HCT116 (cell line): Measurements from ENCODE around the gene BRS3. TPM values are rescaled to one million over a fixed set of nuclear protein-coding genes. Genes with fewer than 3 reads are reported as not detected.

Experiments
- ATAC-seq: fragments of 200-7000 bp; cut with Tn5 transposase; 2 replicates; pipeline ENCODE4 v1.9.1; 2020; ENCODE audit warnings: mild to moderate bottlenecking, moderate library complexity
- BruUV-seq: library from RNA; stranded (reverse); fragments of 400-500 nt; replicated peaks from 2 replicates; lab custom pipeline; 2021; lab: Mats Ljungman, UMichigan
- CTCF ChIA-PET: fragments of 300-600 bp; sonication (Branson Sonifier 250); formaldehyde crosslinking; loops from one replicate; lab custom pipeline; 2021; ENCODE audit warnings: antibody characterized with exemption; lab: Charles Lee
- POLR2A ChIA-PET: fragments of 300-600, 350-600 bp; sonication (Branson Sonifier 250); formaldehyde crosslinking; loops from one replicate; lab custom pipeline; 2021; ENCODE audit warnings: antibody characterized with exemption; lab: Charles Lee
- RAD21 ChIA-PET, 2 experiments: fragments of 300-600 bp; sonication (Branson Sonifier 250); formaldehyde crosslinking; loops; one replicate each; lab custom pipeline; 2023; ENCODE audit warnings: low total read pairs in 2 of 2; ENCODE audit not compliant: uncharacterized antibody in 2 of 2, unreplicated experiment in 2 of 2, low non-redundant PET in 1 of 2; lab: Charles Lee
- DNase-seq: peaks from one replicate; pipeline ENCODE4 v3.0.0-alpha.2; 2010; ENCODE audit warnings: low read depth, low spot score
- H2AFZ ChIP-seq: fragments of 200-600 bp; shearing (Covaris generic), sonication (generic); 2 replicates; pipeline ENCODE4 v1.6.1; 2017; ENCODE audit warnings: low read depth, mixed run types, mixed read lengths, antibody characterized with exemption, low read length; ENCODE audit not compliant: poor library complexity, severe bottlenecking
- H3K27ac ChIP-seq: 2 replicates; pipeline ENCODE4 v1.5.1; 2012; ENCODE audit warnings: low read depth, low read length
- H3K27me3 ChIP-seq: fragments of 200-600 bp; sonication (generic); 2 replicates; pipeline ENCODE4 v1.6.1; 2016; ENCODE audit warnings: mixed run types, low read length, mixed read lengths; ENCODE audit not compliant: insufficient read depth
- H3K36me3 ChIP-seq, 2 experiments: fragments of 200-500 bp in 1 of 2; fragments of 200-600 bp in 1 of 2; sonication (Bioruptor generic) in 1 of 2; sonication (generic) in 1 of 2; 2 replicates each; pipeline versions ENCODE4 v1.5.1 to v1.6.1; 2014 to 2016; ENCODE audit warnings: low read length in 2 of 2, inconsistent platforms in 1 of 2, mixed read lengths in 1 of 2, mixed run types in 1 of 2; ENCODE audit not compliant: insufficient read depth in 2 of 2, control insufficient read depth in 1 of 2
- H3K4me1 ChIP-seq, 2 experiments: fragments of 200-600 bp in 1 of 2; sonication (generic) in 1 of 2; 2 replicates each; pipeline versions ENCODE4 v1.5.1 to v1.6.1; 2012 to 2017; ENCODE audit warnings: low read length in 2 of 2, inconsistent platforms in 1 of 2, mild to moderate bottlenecking in 1 of 2, mixed read lengths in 1 of 2, mixed run types in 1 of 2, moderate library complexity in 1 of 2; ENCODE audit not compliant: insufficient read depth in 2 of 2, control insufficient read depth in 1 of 2
- H3K4me2 ChIP-seq: fragments of 200-600 bp; sonication (generic); 2 replicates; pipeline ENCODE4 v1.6.1; 2017; ENCODE audit warnings: mixed run types, low read length, mixed read lengths
- H3K4me3 ChIP-seq, 2 experiments: fragments of 200-600 bp in 1 of 2; sonication (generic) in 1 of 2; replicated peaks in 1 of 2; 2 replicates each; pipeline ENCODE4 v1.5.1; 2011 to 2016; ENCODE audit warnings: low read length in 2 of 2, control low read depth in 1 of 2, low read depth in 1 of 2, mild to moderate bottlenecking in 1 of 2, mixed read lengths in 1 of 2, mixed run types in 1 of 2
- H3K79me2 ChIP-seq: fragments of 200-600 bp; sonication (generic); 2 replicates; pipeline ENCODE4 v1.6.1; 2017; ENCODE audit warnings: mild to moderate bottlenecking, mixed run types, low read length, moderate library complexity, mixed read lengths; ENCODE audit not compliant: insufficient read depth
- H3K9ac ChIP-seq: fragments of 200-600 bp; sonication (generic); 2 replicates; pipeline ENCODE4 v1.6.1; 2016; ENCODE audit warnings: low read length, mixed read lengths
- H3K9me2 ChIP-seq: fragments of 200-600 bp; sonication (generic), shearing (Covaris generic); 2 replicates; pipeline ENCODE4 v1.6.1; 2017; ENCODE audit warnings: mixed run types, mild to moderate bottlenecking, moderate library complexity; ENCODE audit not compliant: insufficient read depth
- H3K9me3 ChIP-seq, 2 experiments: fragments of 200-500 bp in 1 of 2; fragments of 200-600 bp in 1 of 2; sonication (Bioruptor generic) in 1 of 2; sonication (generic) in 1 of 2; 2 replicates each; pipeline ENCODE4 v1.6.1; 2014 to 2017; ENCODE audit warnings: low read length in 2 of 2, mixed read lengths in 2 of 2, inconsistent platforms in 1 of 2, low read depth in 1 of 2, mild to moderate bottlenecking in 1 of 2, mixed run types in 1 of 2, moderate library complexity in 1 of 2; ENCODE audit not compliant: control insufficient read depth in 1 of 2, insufficient read depth in 1 of 2
- H4K20me1 ChIP-seq: fragments of 200-600 bp; sonication (generic), shearing (Covaris generic); 2 replicates; pipeline ENCODE4 v1.6.1; 2017; ENCODE audit warnings: mixed run types, mild to moderate bottlenecking, moderate library complexity; ENCODE audit not compliant: insufficient read depth
- CBX3 ChIP-seq: IDR thresholded peaks from 2 replicates; pipeline ENCODE4 v1.6.1; 2012; ENCODE audit warnings: low read depth
- CEBPB ChIP-seq: IDR thresholded peaks from 2 replicates; pipeline ENCODE4 v1.6.1; 2012; ENCODE audit warnings: low read depth
- ELF1 ChIP-seq: IDR thresholded peaks from 2 replicates; pipeline ENCODE4 v1.6.1; 2012; ENCODE audit warnings: low read depth, borderline replicate concordance
- EZH2 ChIP-seq: fragments of 200-600 bp; sonication (generic); IDR thresholded peaks from 2 replicates; pipeline ENCODE4 v1.6.1; 2017; ENCODE audit warnings: antibody characterized with exemption, mixed run types
- EZH2phosphoT487 ChIP-seq: fragments of 200-600 bp; IDR thresholded peaks from 2 replicates; pipeline ENCODE4 v1.6.1; 2018; ENCODE audit warnings: antibody characterized with exemption, borderline replicate concordance
- FOSL1 ChIP-seq: IDR thresholded peaks from 2 replicates; pipeline ENCODE4 v1.6.1; 2012; ENCODE audit warnings: low read depth
- JUND ChIP-seq: IDR thresholded peaks from 2 replicates; pipeline ENCODE4 v1.6.1; 2012
- POLR2A ChIP-seq: IDR thresholded peaks from 2 replicates; pipeline ENCODE4 v1.7.0; 2011; ENCODE audit warnings: borderline replicate concordance; ENCODE audit not compliant: insufficient read depth, insufficient read length; ENCODE audit errors: extremely low read depth
- POLR2AphosphoS5 ChIP-seq: IDR thresholded peaks from 2 replicates; pipeline ENCODE4 v1.6.1; 2011; ENCODE audit warnings: mild to moderate bottlenecking, low read depth, low read length, moderate library complexity
- RAD21 ChIP-seq: IDR thresholded peaks from 2 replicates; pipeline ENCODE4 v1.6.1; 2012; ENCODE audit warnings: low read depth, mild to moderate bottlenecking
- SIN3A ChIP-seq: IDR thresholded peaks from 2 replicates; pipeline ENCODE4 v1.6.1; 2012; ENCODE audit warnings: low read depth
- SP1 ChIP-seq: IDR thresholded peaks from 2 replicates; pipeline ENCODE4 v1.6.1; 2012; ENCODE audit warnings: low read depth
- SRF ChIP-seq: IDR thresholded peaks from 2 replicates; pipeline ENCODE4 v1.6.1; 2012; ENCODE audit warnings: low read depth
- TCF7L2 ChIP-seq: IDR thresholded peaks from 2 replicates; pipeline ENCODE4 v1.7.0; 2011; ENCODE audit warnings: borderline replicate concordance, inconsistent platforms; ENCODE audit not compliant: insufficient read depth, insufficient read length; ENCODE audit errors: extremely low read depth
- YY1 ChIP-seq: IDR thresholded peaks from 2 replicates; pipeline ENCODE4 v1.6.1; 2011; ENCODE audit warnings: low read length, low read depth, moderate library complexity, mild to moderate bottlenecking; ENCODE audit not compliant: insufficient replicate concordance; ENCODE audit errors: extremely low read depth
- ZFX ChIP-seq: fragments of 450-650 bp; IDR thresholded peaks from 2 replicates; pipeline ENCODE4 v1.6.1; 2017
- intact Hi-C: fragments of 100-400 bp; cut with micrococcal nuclease; formaldehyde crosslinking; loops from 2 replicates; pipeline ENCODE4 v1.10.0; 2022
- total RNA-seq: library from RNA; stranded (reverse); gene quantifications from one replicate; pipeline ENCODE4 v1.2.1, GENCODE V29; 2021; ENCODE audit not compliant: unreplicated experiment
- TF ChIP-seq, protein P1 (sequence below): IDR thresholded peaks from 2 replicates; pipeline ENCODE4 v1.6.1; 2012; ENCODE audit warnings: low read depth
- TF ChIP-seq, protein P2 (sequence below): IDR thresholded peaks from 2 replicates; pipeline ENCODE4 v1.6.1; 2012
- TF ChIP-seq, protein P3 (sequence below), 3 experiments: fragments of 200-600 bp in 1 of 3; sonication (generic) in 1 of 3; IDR thresholded peaks in 2 of 3; conservative IDR thresholded peaks in 1 of 3; 2 replicates each; pipeline ENCODE4 v1.5.1; 2012 to 2017; ENCODE audit warnings: low read depth in 2 of 3, low read length in 2 of 3, antibody characterized with exemption in 1 of 3, borderline replicate concordance in 1 of 3, control low read depth in 1 of 3, mild to moderate bottlenecking in 1 of 3, mixed read lengths in 1 of 3, mixed run types in 1 of 3, moderate library complexity in 1 of 3; ENCODE audit not compliant: insufficient read depth in 1 of 3
- TF ChIP-seq, protein P4 (sequence below): IDR thresholded peaks from 2 replicates; pipeline ENCODE4 v1.6.1; 2011; ENCODE audit warnings: mild to moderate bottlenecking, low read length, moderate library complexity; ENCODE audit not compliant: insufficient replicate concordance; ENCODE audit errors: extremely low read depth

BRS3 gene
- total RNA-seq, 1 experiment from 2014 or later = not detected

DNA sequence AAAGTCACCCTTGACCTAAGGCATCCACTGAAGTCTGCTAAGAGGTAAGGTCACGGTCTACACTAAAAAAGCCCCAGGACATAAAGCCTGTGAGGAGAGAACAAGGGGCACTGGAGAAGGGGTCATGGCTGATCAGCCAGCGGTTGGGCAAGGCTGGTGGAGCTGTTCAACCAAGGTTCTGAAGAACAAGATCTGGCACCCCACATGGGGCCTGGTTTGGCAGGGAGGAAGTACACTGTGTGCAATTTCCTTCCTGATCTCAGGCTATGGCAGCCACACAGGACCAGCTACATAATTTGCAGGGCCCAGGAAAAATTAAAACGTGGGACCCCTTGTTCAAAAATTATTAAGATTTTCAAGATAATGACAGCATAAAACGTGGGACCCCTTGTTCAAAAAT is 14.1 kb upstream of the BRS3 start:
- H3K27me3 ChIP-seq = no peaks in the 10 kb centered on the region
- ATAC-seq = no peak
- no peak overlapping the region for H3K9ac ChIP-seq
- no peak for TF ChIP-seq ZFX
- TF ChIP-seq SIN3A = no peak
- no peak for TF ChIP-seq TCF7L2
- TF ChIP-seq FOSL1 = no peak
- TF ChIP-seq SP1 = no peak
- TF ChIP-seq, protein P1, sequence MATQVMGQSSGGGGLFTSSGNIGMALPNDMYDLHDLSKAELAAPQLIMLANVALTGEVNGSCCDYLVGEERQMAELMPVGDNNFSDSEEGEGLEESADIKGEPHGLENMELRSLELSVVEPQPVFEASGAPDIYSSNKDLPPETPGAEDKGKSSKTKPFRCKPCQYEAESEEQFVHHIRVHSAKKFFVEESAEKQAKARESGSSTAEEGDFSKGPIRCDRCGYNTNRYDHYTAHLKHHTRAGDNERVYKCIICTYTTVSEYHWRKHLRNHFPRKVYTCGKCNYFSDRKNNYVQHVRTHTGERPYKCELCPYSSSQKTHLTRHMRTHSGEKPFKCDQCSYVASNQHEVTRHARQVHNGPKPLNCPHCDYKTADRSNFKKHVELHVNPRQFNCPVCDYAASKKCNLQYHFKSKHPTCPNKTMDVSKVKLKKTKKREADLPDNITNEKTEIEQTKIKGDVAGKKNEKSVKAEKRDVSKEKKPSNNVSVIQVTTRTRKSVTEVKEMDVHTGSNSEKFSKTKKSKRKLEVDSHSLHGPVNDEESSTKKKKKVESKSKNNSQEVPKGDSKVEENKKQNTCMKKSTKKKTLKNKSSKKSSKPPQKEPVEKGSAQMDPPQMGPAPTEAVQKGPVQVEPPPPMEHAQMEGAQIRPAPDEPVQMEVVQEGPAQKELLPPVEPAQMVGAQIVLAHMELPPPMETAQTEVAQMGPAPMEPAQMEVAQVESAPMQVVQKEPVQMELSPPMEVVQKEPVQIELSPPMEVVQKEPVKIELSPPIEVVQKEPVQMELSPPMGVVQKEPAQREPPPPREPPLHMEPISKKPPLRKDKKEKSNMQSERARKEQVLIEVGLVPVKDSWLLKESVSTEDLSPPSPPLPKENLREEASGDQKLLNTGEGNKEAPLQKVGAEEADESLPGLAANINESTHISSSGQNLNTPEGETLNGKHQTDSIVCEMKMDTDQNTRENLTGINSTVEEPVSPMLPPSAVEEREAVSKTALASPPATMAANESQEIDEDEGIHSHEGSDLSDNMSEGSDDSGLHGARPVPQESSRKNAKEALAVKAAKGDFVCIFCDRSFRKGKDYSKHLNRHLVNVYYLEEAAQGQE = no peak
- TF ChIP-seq, protein P2, sequence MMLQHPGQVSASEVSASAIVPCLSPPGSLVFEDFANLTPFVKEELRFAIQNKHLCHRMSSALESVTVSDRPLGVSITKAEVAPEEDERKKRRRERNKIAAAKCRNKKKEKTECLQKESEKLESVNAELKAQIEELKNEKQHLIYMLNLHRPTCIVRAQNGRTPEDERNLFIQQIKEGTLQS = no peak
- TF ChIP-seq CBX3 = no peak
- no peak for TF ChIP-seq RAD21
- no peak for TF ChIP-seq POLR2A
- no peak for TF ChIP-seq ELF1
- TF ChIP-seq CEBPB = no peak
- TF ChIP-seq, protein P3, sequence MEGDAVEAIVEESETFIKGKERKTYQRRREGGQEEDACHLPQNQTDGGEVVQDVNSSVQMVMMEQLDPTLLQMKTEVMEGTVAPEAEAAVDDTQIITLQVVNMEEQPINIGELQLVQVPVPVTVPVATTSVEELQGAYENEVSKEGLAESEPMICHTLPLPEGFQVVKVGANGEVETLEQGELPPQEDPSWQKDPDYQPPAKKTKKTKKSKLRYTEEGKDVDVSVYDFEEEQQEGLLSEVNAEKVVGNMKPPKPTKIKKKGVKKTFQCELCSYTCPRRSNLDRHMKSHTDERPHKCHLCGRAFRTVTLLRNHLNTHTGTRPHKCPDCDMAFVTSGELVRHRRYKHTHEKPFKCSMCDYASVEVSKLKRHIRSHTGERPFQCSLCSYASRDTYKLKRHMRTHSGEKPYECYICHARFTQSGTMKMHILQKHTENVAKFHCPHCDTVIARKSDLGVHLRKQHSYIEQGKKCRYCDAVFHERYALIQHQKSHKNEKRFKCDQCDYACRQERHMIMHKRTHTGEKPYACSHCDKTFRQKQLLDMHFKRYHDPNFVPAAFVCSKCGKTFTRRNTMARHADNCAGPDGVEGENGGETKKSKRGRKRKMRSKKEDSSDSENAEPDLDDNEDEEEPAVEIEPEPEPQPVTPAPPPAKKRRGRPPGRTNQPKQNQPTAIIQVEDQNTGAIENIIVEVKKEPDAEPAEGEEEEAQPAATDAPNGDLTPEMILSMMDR (IDR thresholded peaks at IDR 0.05 in 2 of 3, conservative IDR thresholded peaks at IDR 0.05 in 1 of 3; ENCODE audit: borderline replicate concordance in 1 of 3, insufficient read depth in 1 of 3, low read depth in 2 of 3, low read length in 2 of 3) = no peak
- TF ChIP-seq, protein P4, sequence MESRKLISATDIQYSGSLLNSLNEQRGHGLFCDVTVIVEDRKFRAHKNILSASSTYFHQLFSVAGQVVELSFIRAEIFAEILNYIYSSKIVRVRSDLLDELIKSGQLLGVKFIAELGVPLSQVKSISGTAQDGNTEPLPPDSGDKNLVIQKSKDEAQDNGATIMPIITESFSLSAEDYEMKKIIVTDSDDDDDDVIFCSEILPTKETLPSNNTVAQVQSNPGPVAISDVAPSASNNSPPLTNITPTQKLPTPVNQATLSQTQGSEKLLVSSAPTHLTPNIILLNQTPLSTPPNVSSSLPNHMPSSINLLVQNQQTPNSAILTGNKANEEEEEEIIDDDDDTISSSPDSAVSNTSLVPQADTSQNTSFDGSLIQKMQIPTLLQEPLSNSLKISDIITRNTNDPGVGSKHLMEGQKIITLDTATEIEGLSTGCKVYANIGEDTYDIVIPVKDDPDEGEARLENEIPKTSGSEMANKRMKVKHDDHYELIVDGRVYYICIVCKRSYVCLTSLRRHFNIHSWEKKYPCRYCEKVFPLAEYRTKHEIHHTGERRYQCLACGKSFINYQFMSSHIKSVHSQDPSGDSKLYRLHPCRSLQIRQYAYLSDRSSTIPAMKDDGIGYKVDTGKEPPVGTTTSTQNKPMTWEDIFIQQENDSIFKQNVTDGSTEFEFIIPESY = no peak
- no peak for TF ChIP-seq EZH2phosphoT487
- TF ChIP-seq POLR2AphosphoS5 = no peak
- TF ChIP-seq YY1 = no peak
- TF ChIP-seq SRF = no peak
- TF ChIP-seq JUND = no peak
- TF ChIP-seq EZH2 = no peak
- no peak overlapping the region for H3K27ac ChIP-seq
- ChIA-PET CTCF (no interaction called here), POLR2A (no interaction called here), RAD21 (no interaction called here)
- intact Hi-C loops = no loop called here
- H2AFZ ChIP-seq = no peak overlapping the region
- no peaks in the 10 kb centered on the region for H3K36me3 ChIP-seq
- H4K20me1 ChIP-seq = no peaks in the 10 kb centered on the region
- no peak overlapping the region for H3K4me2 ChIP-seq
- H3K9me3 ChIP-seq = no peaks in the 10 kb centered on the region
- H3K9me2 ChIP-seq = no peaks in the 10 kb centered on the region
- H3K4me3 ChIP-seq = no peak overlapping the region
- BruUV-seq = no TSS peak
- H3K4me1 ChIP-seq = no peaks in the 10 kb centered on the region
- H3K79me2 ChIP-seq = no peaks in the 10 kb centered on the region
- no peak for DNase-seq
